Measurements from ENCODE around the gene MNS1. TPM values are rescaled to one million over a fixed set of nuclear protein-coding genes. Genes with fewer than 3 reads are reported as not detected.

The MNS1 gene
- total RNA-seq: 1 to 10 TPM in 2 of 4 donors, under 1 TPM in 2; 0.93 to 2.0 (median 1.3) TPM

GRCh38 chr15:56464893-56465520 lies at the start of gene MNS1:
TSS of gene MNS1 (minus strand) at chr15:56465137. CDS start at chr15:56464972, 165 bp downstream.
- ATAC-seq: peak; percentile 100
- Histone ChIP-seq H3K27ac (peak within 1 kb of the TSS in 2 of 4 donors; percentile 18 to 57), H3K9me3 (no peaks in the 10 kb centered on the region), H3K27me3 (no peaks in the 10 kb centered on the region), H3K4me1 (peaks cover 0 to 15% (median 3%) of the 10 kb centered on the region in 3 donors), H3K36me3 (no peaks in the 10 kb centered on the region), H3K4me3 (peak within 1 kb of the TSS; percentile 56 to 74)
- no peak for TF ChIP-seq POLR2A (IDR thresholded peaks at IDR 0.05)
- no peak for TF ChIP-seq POLR2AphosphoS5 (IDR thresholded peaks at IDR 0.05)
- TF ChIP-seq EP300 (IDR thresholded peaks at IDR 0.05): no peak
- no peak for TF ChIP-seq CTCF (IDR thresholded peaks at IDR 0.05)
- WGBS, 2 donors (ENCODE audit: low coverage in 1 of 2): 0% methylated on average over 1 of the region's 38 CpGs; no CpG with 5 or more reads in 1 of the 2 donors

- peaks cover 0 to 8% (median 0%) of the 10 kb centered on the region in 3 donors for H3K4me1 ChIP-seq
- TF ChIP-seq POLR2AphosphoS5 (IDR thresholded peaks at IDR 0.05) (peak; percentile 41), CTCF (IDR thresholded peaks at IDR 0.05) (peak; percentile 58 to 85 (median 74)), EP300 (IDR thresholded peaks at IDR 0.05) (no peak), POLR2A (IDR thresholded peaks at IDR 0.05) (no peak)
- ATAC-seq: peak; percentile 82
- H3K27me3 ChIP-seq: no peaks in the 10 kb centered on the region
- H3K4me3 ChIP-seq: no peak overlapping the region
- H3K9me3 ChIP-seq: peaks cover 0 to 6% (median 0%) of the 10 kb centered on the region in 3 donors
- H3K36me3 ChIP-seq: no peaks in the 10 kb centered on the region
- H3K27ac ChIP-seq: no peak overlapping the region
- 19 to 24% methylated on average over 6 to 7 of the region's 7 CpGs for WGBS, 2 donors (ENCODE audit: low coverage in 1 of 2)
These were observed 31.7 kb upstream of the MNS1 start for GRCh38 chr15:56496635-56497034.

GRCh38 chr15:56495533-56495932 lies 30.6 kb upstream of the MNS1 start:
- no peaks in the 10 kb centered on the region for H3K9me3 ChIP-seq
- H3K27me3 ChIP-seq: no peaks in the 10 kb centered on the region
- 47 to 50% methylated on average over 2 to 3 of the region's 3 CpGs for WGBS, 2 donors (ENCODE audit: low coverage in 1 of 2)
- H3K27ac ChIP-seq: no peak overlapping the region
- H3K4me1 ChIP-seq: peaks cover 0 to 8% (median 0%) of the 10 kb centered on the region in 3 donors
- no peaks in the 10 kb centered on the region for H3K36me3 ChIP-seq
- ATAC-seq: no peak
- TF ChIP-seq POLR2A (IDR thresholded peaks at IDR 0.05): no peak
- no peak for TF ChIP-seq EP300 (IDR thresholded peaks at IDR 0.05)
- no peak for TF ChIP-seq CTCF (IDR thresholded peaks at IDR 0.05)
- TF ChIP-seq POLR2AphosphoS5 (IDR thresholded peaks at IDR 0.05): no peak
- no peak overlapping the region for H3K4me3 ChIP-seq

- Histone ChIP-seq H3K9me3 (no peaks in the 10 kb centered on the region), H3K36me3 (no peaks in the 10 kb centered on the region), H3K4me1 (peaks cover 0 to 8% (median 0%) of the 10 kb centered on the region in 3 donors), H3K4me3 (no peak overlapping the region), H3K27me3 (no peaks in the 10 kb centered on the region), H3K27ac (no peak overlapping the region)
- no peak for ATAC-seq
- WGBS, 2 donors (ENCODE audit: low coverage in 1 of 2): 79 to 100% methylated on average over 1 to 3 of the region's 3 CpGs
- TF ChIP-seq EP300 (IDR thresholded peaks at IDR 0.05): no peak
- no peak for TF ChIP-seq CTCF (IDR thresholded peaks at IDR 0.05)
- no peak for TF ChIP-seq POLR2A (IDR thresholded peaks at IDR 0.05)
- TF ChIP-seq POLR2AphosphoS5 (IDR thresholded peaks at IDR 0.05): no peak
These were observed 30.1 kb upstream of the MNS1 start for GRCh38 chr15:56495053-56495452.

Data from gastroesophageal sphincter (tissue), 4 donors.